ENCODE measurements around the gene TMPRSS4.

- TF ChIP-seq CTCF (IDR thresholded peaks at IDR 0.05; ENCODE audit: low read length) (no peak), EZH2 (optimal IDR thresholded peaks at IDR 0.05; ENCODE audit: low read depth, low read length) (no peak), EZH2phosphoT487 (IDR thresholded peaks at IDR 0.05; ENCODE audit: low read length) (no peak)
Observed at GRCh38 chr11:118170882-118171268, 94.0 kb downstream of the TMPRSS4 start.
